Spleen (tissue), 7 donors: ENCODE measurements around the gene ASPA.

ENCODE experiments used
- POLR2A ChIP-seq, 3 donors: fragments of 450-650 bp; IDR thresholded peaks; one replicate each; pipeline ENCODE4 v1.5.1; 2017; ENCODE audit warnings: antibody characterized with exemption in 3 of 3, mild to moderate bottlenecking in 1 of 3
- POLR2AphosphoS5 ChIP-seq, 3 donors: sonication (generic); formaldehyde crosslinking; IDR thresholded peaks; one replicate each; pipeline ENCODE4 v1.5.1; 2017; ENCODE audit warnings: antibody characterized with exemption in 3 of 3
- TF ChIP-seq, protein P1 (sequence below), 11 experiments: fragments of 200-600 bp in 7 of 11; fragments of 450-650 bp in 4 of 11; sonication (generic) in 4 of 11; IDR thresholded peaks in 8 of 11; conservative IDR thresholded peaks in 3 of 11; 1 replicate in 7 of 11; 2 replicates in 4 of 11; pipeline versions ENCODE4 v1.4.0 to v1.8.0; 2016 to 2021; ENCODE audit warnings: antibody characterized with exemption in 11 of 11, inconsistent platforms in 4 of 11, mild to moderate bottlenecking in 1 of 11
- donor health status: DM: no; HTN: no; CAD: no; lungs with moderate emphysema.
- donor health status: DM: no; HTN: no; CAD: no.
- donor health status: DM: no; HTN: no; CAD: no.

DNA sequence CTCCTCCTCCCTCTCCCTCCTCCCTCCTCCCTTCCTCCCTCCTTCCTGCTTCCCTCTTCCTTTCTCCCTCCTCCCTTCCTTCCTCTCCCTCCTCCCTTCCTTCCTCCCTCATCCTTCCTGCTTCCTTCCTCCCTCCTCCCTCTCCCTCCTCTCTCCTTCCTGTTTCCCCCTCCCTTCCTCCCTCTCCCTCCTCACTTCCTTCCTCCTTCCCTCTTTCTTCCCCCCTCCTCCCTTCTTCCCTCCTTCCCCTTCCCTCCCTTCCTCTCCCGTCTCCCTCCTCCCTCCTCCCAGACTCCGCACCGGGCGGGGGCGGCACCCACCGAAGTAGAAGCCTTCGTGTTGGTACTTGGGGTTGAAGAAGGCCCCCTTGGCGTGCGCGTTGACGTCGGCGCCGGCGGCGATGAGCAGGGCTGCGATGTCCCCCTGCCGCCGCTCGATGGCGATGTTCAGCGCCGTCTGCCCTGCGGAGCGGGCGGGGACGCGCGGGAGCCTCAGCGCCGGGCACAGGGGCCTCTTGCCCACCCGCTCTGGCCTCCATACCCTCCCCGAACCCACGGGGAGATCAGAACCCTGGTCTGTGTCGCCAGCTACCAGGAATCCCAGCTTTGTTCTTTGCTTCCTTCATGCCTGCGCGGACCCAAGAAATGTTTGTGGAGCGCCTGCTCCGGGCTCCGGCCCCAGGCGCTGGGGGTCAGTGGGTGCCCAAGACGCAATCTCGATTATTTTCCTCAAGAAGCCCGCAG is 59.6 kb downstream of the ASPA start:
- TF ChIP-seq POLR2A (IDR thresholded peaks at IDR 0.05) (no peak), POLR2AphosphoS5 (IDR thresholded peaks at IDR 0.05) (peak in 2 of 3 donors; percentile 32 to 60)
- TF ChIP-seq, protein P1, sequence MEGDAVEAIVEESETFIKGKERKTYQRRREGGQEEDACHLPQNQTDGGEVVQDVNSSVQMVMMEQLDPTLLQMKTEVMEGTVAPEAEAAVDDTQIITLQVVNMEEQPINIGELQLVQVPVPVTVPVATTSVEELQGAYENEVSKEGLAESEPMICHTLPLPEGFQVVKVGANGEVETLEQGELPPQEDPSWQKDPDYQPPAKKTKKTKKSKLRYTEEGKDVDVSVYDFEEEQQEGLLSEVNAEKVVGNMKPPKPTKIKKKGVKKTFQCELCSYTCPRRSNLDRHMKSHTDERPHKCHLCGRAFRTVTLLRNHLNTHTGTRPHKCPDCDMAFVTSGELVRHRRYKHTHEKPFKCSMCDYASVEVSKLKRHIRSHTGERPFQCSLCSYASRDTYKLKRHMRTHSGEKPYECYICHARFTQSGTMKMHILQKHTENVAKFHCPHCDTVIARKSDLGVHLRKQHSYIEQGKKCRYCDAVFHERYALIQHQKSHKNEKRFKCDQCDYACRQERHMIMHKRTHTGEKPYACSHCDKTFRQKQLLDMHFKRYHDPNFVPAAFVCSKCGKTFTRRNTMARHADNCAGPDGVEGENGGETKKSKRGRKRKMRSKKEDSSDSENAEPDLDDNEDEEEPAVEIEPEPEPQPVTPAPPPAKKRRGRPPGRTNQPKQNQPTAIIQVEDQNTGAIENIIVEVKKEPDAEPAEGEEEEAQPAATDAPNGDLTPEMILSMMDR (IDR thresholded peaks at IDR 0.05 in 8 of 11, conservative IDR thresholded peaks at IDR 0.05 in 3 of 11) = peak in 10 of 11 experiments; percentile 18 to 72 (median 50)
